A549 (cell line): ENCODE results near the gene ELMO2.

Source experiments
- CBX8 ChIP-seq: fragments of 200-600 bp; sonication (generic); IDR thresholded peaks from 2 replicates; pipeline ENCODE4 v1.6.1; 2016
- JUN ChIP-seq, 2 experiments: fragments of >200 bp; sonication (Bioruptor Twin); formaldehyde crosslinking; IDR thresholded peaks; 2 replicates in 1 of 2; 3 replicates in 1 of 2; pipeline ENCODE4 v1.6.1; 2016 to 2017
- JUNB ChIP-seq: fragments of >200 bp; sonication (Bioruptor Twin); formaldehyde crosslinking; IDR thresholded peaks from 2 replicates; pipeline ENCODE4 v1.6.1; 2016
- MAFK ChIP-seq: fragments of 450-650 bp; IDR thresholded peaks from 2 replicates; pipeline ENCODE4 v1.6.1; 2014; ENCODE audit not compliant: partially characterized antibody
- MAZ ChIP-seq: fragments of 150-350 bp; IDR thresholded peaks from 2 replicates; pipeline ENCODE4 v1.6.1; 2014; ENCODE audit warnings: antibody characterized with exemption, low read depth, low read length, borderline replicate concordance
- PHF8 ChIP-seq: fragments of 200-600 bp; sonication (generic); IDR thresholded peaks from 2 replicates; pipeline ENCODE4 v1.6.1; 2016; ENCODE audit warnings: low read depth, mild to moderate bottlenecking, antibody characterized with exemption, moderate library complexity, borderline replicate concordance
- POLR2A ChIP-seq: IDR thresholded peaks from 2 replicates; pipeline ENCODE4 v1.6.1; 2012; ENCODE audit warnings: mild to moderate bottlenecking, low read length
- RAD21 ChIP-seq, 2 experiments: fragments of >200 bp in 1 of 2; sonication (Bioruptor Twin) in 1 of 2; formaldehyde crosslinking in 1 of 2; IDR thresholded peaks in 1 of 2; conservative IDR thresholded peaks in 1 of 2; 2 replicates in 1 of 2; 3 replicates in 1 of 2; pipeline ENCODE4 v1.6.1; 2012 to 2018; ENCODE audit warnings: inconsistent platforms in 1 of 2
- RARB ChIP-seq: fragments of 250-450 bp; sonication (Bioruptor Pico); IDR thresholded peaks from 2 replicates; pipeline ENCODE4 v1.8.0; 2021; ENCODE audit warnings: mild to moderate bottlenecking, moderate library complexity
- RFX5 ChIP-seq: fragments of 450-650 bp; IDR thresholded peaks from 2 replicates; pipeline ENCODE4 v1.7.1; 2014; ENCODE audit warnings: antibody characterized with exemption, mild to moderate bottlenecking, moderate library complexity
- SMC3 ChIP-seq: fragments of >200 bp; sonication (Bioruptor Twin); formaldehyde crosslinking; IDR thresholded peaks from 3 replicates; pipeline ENCODE4 v1.6.1; 2018; ENCODE audit warnings: inconsistent platforms
- TF ChIP-seq, protein P1 (sequence below): fragments of >200 bp; sonication (Bioruptor Twin); formaldehyde crosslinking; IDR thresholded peaks from 3 replicates; pipeline ENCODE4 v1.5.1; 2016
- TF ChIP-seq, protein P2 (sequence below): IDR thresholded peaks from 2 replicates; pipeline ENCODE4 v1.6.1; 2012
- TF ChIP-seq, protein P3 (sequence below): IDR thresholded peaks from 2 replicates; pipeline ENCODE4 v1.6.1; 2012

DNA sequence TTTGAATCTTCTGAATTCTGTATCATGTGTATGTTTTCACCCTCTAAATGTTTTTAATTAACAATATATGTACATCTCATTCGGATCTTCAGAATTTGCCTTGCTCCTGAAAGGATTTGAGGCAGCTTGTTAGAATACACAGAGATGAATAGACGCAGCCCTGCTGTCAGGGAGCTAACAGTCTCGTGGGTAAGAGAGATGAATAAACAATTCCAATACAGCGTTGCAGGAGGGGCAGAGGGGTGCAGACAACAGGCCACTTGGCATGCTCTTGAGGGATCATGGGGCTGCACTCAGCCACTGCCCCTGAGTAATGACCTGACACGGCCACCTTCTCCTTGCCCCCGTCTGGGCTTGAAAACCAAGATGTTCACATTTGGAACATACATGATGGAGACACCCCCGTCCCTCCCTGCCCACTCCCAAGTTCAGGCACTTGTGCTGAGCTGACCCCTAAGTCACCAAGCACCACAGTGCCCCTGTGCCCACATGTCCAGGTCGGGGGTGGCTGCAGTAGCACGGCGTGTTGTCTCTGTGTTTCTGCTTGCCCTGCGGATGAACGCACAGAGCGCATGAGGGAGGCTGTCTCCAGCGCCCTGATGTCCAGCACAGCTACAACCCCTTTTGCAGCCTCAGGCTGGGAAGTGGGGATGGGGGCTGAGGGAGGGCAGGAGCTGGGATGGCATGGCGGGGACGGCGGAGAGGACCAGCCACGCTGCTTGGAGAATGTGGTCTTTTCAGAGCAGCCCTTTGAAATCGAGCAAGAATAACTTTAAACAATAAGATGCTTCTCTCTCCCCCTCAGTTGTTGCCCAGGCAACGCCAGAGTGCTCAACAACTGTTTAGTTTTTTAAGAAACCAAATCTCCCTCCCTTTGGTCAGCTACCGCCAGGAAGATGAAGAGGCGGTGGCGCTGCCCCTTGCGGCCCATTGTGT lies 65.1 kb downstream of the ELMO2 start:
- no peak for TF ChIP-seq POLR2A
- TF ChIP-seq, protein P1, sequence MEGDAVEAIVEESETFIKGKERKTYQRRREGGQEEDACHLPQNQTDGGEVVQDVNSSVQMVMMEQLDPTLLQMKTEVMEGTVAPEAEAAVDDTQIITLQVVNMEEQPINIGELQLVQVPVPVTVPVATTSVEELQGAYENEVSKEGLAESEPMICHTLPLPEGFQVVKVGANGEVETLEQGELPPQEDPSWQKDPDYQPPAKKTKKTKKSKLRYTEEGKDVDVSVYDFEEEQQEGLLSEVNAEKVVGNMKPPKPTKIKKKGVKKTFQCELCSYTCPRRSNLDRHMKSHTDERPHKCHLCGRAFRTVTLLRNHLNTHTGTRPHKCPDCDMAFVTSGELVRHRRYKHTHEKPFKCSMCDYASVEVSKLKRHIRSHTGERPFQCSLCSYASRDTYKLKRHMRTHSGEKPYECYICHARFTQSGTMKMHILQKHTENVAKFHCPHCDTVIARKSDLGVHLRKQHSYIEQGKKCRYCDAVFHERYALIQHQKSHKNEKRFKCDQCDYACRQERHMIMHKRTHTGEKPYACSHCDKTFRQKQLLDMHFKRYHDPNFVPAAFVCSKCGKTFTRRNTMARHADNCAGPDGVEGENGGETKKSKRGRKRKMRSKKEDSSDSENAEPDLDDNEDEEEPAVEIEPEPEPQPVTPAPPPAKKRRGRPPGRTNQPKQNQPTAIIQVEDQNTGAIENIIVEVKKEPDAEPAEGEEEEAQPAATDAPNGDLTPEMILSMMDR, result no peak
- TF ChIP-seq CBX8, result no peak
- no peak for TF ChIP-seq JUN (IDR thresholded peaks at IDR 0.05)
- TF ChIP-seq, protein P2, sequence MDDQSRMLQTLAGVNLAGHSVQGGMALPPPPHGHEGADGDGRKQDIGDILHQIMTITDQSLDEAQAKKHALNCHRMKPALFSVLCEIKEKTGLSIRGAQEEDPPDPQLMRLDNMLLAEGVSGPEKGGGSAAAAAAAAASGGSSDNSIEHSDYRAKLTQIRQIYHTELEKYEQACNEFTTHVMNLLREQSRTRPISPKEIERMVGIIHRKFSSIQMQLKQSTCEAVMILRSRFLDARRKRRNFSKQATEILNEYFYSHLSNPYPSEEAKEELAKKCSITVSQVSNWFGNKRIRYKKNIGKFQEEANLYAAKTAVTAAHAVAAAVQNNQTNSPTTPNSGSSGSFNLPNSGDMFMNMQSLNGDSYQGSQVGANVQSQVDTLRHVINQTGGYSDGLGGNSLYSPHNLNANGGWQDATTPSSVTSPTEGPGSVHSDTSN, result no peak
- TF ChIP-seq, protein P3, sequence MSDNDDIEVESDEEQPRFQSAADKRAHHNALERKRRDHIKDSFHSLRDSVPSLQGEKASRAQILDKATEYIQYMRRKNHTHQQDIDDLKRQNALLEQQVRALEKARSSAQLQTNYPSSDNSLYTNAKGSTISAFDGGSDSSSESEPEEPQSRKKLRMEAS, result no peak
- TF ChIP-seq RARB (CRISPR knock-in tag), result no peak
- no peak for TF ChIP-seq RFX5
- TF ChIP-seq MAZ, result no peak
- no peak for TF ChIP-seq MAFK
- TF ChIP-seq JUNB, result no peak
- TF ChIP-seq SMC3, result no peak
- no peak for TF ChIP-seq PHF8
- TF ChIP-seq RAD21 (conservative IDR thresholded peaks at IDR 0.05 in 1 of 2, IDR thresholded peaks at IDR 0.05 in 1 of 2), result no peak
